ENCODE measurements around the gene COL13A1.

COL13A1 gene

DNA sequence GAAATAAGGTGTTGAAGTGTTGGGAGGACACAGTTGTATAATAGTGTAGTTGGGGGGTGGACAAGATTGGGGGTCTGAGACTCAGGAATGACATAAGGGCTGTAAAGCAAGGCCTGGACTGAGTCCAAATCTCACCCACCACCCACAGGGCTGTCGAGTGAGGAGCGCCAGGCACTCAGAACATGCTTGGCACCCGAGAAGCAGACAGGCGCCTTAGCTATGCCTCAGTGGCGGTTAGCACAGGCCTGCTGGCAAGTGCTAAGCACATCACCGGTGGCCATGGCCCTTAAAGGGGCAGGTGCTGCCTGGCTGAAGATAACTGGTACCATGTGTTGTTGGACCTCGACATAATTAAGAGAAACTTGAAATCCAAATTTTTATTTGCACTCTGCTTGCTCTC is 90.7 kb downstream of the COL13A1 start:
- DNase-seq, result no peak

DNA sequence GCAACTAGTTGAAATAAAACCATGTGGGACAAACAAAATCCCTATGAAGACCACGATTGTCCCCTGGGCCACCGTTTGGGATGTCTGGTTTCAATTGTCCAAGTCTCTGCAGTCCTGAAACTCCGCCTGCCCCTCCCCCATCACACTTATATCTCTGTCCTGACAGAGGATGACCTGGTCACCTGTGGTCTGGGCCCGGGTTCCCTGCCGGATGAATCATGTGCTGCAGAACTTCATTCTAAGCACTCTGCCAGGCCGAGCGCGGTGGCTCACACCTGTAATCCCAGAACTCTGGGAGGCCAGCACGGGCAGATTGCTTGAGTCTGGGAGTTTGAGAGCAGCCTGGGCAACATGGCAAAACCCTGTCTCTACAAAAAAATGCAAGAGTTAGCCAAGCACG is 91.1 kb downstream of the COL13A1 start:
- no peak for DNase-seq

DNA sequence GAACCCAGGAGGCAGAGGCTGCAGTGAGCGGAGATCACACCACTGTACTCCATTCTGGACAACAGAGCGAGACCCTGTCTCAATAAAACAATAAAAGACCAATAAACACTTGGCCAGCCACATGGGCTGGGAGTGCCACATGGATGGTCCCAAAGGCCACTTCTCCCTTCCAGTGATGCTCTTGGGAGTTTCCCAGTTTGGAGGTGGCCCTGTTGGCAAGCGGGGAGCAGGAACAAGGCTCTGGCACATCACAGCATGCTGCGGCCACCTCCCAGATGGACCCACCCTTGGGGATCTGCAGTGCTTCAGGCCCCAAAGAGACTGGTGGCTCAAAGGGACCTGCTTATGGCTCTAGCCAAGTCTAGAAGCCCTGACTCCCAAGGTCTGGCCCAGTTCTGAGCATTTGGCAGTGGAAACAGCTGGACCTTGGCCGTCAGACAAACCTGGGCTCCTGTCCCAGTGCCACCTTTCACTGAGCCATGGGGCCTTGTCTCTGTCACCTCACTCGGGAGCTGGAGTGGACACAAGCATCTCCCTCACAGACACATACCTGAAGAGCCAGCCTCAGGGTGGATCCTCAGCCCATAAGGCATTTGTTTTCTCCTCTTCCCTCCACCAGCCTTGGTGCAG is 91.7 kb downstream of the COL13A1 start:
- DNase-seq, result no peak

DNA sequence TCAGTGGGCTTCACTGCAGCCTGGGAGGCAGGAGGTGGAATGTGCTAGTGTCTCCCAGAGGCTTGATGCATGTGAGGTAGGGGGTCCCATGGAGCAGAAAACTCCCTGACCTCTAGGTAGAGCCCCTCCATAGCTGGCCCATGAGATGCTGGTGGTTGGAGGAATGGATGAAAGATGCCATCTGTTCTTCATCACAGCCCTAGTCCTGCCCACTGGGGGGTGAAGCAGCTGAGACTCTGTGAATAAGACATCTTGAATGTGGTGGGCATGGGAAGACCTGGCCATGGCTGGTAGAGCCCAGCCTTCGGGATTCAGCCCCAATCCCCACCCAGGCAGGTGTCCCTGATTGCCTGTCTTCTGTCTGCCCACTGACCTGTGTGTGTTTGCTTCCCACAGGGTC is 92.5 kb downstream of the COL13A1 start:
- DNase-seq, result no peak

DNA sequence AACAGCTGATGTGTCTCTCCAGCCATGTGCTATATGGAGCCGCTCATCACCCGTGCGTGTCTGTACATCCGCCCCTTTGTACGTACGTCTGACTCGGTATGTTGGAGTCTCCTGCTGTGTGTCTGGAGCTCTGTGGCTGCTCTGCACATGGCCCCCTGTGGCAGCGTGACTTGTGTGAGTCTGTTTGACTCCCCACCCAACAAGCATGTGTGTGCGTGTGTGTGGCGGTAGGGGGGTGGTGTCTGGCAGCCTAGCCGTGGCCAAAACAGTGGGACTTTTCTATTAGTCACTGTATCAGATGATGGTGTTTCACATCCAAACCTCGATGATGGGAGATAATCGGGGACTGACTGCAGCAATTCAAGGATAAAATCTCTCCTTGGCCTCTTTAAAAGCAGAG is 94.1 kb downstream of the COL13A1 start:
- DNase-seq, result no peak

DNA sequence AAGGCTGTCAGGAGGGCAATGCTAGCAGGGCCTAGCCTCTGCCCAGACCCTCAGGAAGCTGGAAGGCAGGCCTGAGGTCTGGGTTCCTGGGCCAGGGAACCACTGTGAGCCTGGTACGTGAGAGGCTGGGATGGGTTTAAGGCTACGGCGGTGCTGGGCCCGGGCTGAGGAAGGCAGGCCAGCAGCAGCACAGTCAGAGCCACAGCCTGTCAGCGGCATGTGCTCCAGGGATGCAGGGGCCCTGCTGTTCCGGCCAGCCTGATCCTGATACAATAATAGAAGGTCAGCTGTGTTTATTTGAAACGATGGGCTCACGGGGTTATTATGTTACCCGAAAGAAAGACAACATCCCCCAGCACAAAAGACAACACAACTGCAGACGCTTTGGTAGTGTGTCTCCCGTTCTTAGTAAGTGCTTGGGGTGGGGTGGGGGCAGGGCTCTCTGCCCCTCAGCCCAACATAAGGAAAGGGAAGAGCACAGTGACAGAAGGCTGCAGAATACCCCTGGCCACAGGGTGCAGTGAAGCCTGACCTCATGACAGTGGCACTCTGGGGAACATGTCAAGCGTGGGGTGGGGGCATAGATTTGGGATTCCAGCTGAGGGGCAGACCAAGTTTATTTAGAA is 95.0 kb downstream of the COL13A1 start:
- DNase-seq, result no peak

DNA sequence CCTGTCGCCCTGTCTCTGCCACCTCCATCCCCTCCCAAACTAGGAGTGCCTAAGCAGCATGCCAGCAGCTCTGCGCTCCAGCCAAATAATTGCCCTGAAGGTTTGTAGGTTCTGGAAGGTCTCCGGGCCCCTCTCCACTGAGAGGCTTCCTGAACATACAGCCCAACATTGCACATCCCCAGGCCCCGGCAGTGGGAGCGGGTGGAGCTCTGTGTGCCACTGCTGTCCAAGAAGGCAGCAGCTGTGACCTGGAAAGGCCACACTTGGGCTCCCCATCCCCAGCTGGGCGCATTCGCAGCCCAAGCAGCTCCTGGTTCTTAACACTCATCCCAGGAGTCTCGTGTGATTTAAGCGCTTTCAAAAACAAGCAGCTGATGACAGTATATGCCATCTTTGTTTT is 95.7 kb downstream of the COL13A1 start:
- no peak for DNase-seq

DNA sequence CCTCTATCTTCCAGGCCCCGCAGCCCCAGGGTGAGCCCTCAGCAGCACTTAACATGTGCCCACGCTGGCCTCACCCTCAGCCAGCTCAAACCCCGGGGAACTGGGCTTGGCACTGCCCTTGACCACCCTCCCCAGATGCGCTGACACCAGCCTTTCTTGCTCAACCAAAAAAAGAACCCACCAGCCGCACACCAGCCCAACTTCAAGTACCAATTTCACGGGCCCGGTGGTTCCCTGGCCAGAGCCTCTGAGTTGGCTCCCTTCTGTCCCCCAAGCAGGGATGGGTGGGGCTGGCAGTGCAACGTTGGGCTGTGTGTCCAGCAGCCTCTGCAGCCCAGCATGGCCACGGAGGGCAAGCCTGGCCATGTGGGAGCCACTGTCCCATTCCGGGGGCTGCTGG is 96.3 kb downstream of the COL13A1 start:
- no peak for DNase-seq

DNA sequence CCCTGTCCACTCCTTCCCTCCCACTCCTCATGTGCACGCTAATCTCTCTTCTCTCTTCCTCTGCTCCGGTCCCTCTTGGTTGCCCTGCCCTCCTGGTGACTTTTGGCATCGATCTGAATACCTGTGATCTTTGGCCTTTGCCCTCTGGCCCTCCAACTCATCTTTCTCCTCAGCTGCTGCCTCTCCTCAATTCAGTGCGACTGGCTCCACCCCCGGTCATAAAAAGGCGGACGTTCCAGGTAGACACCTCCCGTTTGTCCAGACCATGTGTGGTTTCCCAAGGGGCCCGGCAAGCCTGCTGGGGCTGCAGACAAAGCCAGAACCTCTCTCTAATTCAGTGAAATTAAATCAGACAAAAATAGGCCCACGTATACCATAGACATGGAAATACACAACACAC is 96.8 kb downstream of the COL13A1 start:
- DNase-seq, result no peak

DNA sequence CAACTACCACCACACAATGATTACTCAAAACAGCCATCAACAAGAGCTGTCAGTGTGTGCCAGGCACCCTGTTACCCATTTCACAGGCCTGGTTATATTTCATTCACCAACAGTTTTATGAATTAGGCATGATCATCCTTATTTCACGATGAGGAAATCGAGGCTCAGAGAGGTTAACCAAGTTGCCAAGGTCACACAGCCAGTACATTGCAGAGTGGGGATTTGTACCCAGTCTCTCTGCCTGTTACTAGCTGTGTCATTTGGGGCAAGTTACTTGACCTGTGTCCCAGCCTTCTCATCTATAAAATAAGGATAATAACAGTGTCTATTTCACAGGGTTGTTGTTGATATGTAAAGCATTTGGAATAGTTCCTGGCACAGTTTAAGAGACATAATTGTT is 97.2 kb downstream of the COL13A1 start:
- no peak for DNase-seq

DNA sequence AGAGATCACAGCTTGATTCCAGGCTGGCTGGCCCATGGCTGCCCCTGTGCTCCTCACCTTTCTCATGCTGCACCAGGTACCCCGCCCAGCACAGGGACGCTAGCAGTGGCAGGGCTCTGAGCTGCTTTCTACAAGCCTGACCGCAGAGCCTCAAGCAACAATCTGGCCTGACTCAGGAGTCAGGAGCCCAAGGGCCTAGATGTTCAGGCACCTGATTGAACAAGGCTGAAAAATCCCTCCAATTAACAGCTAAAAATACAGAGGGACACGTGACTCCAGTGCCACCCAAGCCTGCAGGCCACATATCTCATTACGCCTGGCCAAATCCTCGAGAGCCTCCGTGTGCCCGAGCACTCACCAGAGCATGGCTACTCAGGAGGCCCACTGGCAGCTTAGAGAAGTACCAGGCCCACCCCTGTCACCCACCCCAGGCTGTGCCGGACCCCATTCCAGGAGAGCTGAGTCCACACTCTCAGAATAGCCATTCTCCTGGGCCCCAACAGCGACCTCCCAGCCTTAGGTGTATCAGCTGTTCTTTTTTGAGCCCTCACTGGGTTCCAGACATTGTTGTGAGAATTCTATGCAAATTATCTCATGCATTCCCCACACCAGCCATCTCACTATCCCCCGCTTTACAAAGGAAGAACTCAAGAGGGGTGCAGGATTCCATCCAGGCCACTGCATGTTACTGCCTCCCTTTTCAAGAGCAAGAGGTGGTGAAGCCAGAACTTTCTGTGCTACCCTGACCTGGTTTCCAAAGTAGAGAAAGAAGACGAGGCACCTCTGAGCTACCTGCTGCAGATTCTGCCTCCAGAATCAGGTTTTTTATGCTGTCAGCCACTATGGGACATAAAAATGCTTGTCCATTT is 98.3 kb downstream of the COL13A1 start:
- no peak for DNase-seq

DNA sequence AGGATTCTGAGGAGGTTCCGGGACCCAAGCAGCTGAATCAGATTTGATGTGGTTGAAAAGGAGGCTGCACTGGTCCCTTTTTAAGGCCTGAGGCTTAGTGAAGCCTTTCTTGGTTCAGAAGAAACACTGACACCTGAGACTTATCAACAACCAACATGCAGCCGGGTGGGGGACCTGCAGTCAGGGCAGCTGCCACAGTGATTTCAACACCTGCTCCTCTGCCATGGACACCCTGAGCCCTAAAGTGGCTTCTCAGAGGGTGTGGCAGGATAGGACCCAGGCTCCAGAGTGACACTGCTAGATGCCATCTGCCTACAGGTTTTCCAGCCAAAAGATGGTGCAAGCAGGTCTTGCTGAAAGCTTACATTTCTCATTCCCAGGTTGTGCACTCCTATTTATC is 99.3 kb downstream of the COL13A1 start:
- DNase-seq, result no peak

DNA sequence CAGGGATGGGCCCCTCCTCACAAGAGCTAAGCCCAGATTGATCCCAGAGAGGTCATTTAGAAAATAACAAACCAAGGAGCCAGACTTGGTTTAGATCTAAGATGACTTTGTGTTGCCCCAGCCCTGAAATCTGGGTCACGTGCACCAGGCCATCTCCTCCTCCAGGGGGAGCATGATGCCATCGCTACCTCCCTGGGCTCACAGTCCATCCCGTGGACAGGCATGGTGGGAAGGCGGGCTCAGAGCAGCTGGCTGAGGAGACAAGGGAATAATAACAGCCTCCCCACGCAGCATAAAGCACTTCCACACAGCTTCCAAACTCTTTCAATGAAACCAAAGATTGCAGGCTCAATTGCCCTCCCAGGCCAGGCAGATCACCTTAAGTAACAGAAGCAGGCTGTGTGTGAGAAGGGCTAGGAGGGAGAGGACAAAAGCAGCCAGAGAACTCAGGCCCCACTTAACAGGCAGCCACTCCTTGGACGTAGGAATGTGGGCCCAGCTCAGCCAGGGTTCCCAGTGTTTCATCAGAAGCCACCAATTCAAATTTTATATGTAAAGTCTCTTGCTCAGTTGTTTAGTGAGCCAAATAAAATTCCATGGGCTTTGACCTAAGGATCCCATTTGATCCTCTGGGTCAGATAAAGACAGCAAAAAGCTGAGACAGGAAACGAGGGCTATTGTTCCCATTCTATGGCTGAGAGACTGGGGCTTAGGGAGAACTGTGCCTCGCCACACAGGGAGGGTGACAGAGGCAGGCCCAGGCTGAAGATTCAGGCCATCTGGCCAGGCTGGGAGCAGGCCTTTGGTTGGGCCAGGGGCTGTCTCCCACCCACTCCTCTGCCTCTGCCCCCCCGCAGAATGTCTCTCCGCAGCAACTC is 100.2 kb downstream of the COL13A1 start:
- DNase-seq, result no peak

DNA sequence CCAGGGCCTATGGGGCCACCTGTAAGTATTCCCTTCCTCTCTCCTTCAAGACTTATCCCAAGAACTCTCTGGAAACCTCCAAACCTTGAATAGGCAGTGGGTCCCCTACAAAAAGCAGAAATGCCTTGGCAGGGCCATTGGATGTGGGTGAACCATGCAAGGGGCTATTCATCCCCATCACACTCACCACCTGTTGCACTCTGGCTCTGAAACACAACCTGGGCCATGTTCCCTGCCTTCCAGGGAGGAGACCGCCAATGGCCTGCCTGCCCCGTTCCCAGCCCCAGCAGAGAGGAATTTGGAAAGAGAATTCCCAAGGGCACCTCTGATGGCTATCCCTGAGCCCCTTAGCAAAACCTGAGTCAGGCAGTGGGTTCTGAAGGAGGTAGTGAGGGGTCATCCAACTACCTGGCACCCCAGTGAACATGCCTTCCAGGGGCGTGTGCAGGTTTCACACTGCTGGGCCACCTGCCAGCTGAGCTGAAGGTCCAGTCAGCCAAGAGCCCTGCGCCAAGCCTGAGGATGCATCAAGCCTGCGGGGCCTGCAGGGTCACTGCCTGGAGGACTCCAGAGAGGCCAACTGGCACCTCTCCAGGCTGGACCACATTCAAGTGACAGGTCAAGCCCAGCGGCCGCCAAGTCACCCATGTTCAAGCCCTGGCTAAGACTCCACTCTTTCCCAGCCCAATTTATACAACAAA is 101.3 kb downstream of the COL13A1 start:
- no peak for DNase-seq

DNA sequence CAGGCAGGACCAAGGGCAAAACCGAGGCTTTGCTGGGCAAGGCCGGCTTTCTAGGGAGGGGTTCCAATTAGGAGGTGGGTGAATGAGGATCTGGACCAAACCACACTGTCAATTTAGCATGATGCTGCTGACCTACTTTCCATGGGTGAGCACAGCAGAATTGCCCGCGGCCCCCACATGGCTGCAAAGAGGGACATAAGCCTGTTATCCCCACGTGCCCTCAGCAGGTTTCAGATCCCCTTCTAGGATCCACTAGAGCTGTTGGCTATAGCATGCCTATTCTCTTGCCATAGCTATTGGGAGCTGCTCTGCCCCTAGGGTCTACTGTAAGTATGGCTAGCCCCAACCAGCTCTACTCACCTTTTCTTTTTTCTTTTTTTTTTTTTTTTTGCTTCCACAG is 102.8 kb downstream of the COL13A1 start:
- no peak for DNase-seq

DNA sequence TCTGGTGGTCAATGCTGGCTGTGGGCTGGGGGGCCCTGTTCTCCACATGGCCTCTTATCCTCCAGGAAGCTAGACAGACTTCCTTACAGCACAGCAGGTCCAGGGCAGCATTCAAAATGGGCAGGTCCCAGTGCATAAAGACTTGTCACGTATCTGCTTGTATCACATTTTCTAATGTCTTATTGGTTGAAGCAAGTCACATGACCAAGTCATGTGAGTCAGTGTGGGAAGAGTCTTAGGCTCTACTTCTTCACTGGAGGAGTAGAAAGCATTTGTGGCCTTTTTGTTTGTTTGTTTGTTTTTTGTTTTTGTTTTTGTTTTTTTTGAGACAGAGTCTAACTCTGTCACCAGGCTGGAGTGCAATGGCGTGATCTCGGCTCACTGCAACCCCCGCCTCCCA is 104.7 kb downstream of the COL13A1 start:
- DNase-seq, result no peak

DNA sequence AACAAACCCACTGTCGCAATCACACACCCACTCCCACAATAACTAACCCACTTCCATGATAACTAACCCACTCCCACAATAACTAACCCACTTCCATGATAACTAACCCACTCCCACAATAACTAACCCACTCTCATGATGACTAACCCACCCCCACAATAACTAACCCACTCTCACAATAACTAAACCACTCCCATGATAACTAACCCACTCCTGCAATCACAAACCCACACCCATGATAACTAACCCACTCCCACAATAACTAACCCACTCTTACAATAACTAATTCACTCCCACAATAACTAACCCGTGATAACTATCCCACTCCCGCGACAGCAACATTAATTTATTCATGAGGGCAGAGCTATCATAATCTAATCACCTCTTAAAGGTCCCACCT is 105.8 kb downstream of the COL13A1 start:
- DNase-seq, result no peak

DNA sequence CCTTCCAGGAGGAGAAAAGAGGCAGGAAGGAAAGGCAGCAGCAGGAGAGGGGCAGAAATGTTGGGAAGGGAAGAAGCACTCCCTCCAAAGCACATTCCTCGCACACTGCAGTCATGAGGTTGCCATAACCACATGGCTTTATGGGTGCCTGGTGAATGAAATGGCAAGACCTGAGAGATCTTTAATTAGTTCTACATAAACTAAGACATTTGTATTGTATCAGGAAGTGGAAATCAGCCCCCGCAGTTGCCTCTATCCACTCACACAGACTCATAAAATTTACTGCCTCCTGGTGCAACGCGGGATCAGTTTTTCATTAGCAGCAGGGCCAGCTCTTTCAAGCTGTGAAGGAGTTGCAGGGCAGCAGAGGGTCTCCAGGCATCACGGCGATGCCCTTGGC is 106.4 kb downstream of the COL13A1 start:
- DNase-seq, result no peak

DNA sequence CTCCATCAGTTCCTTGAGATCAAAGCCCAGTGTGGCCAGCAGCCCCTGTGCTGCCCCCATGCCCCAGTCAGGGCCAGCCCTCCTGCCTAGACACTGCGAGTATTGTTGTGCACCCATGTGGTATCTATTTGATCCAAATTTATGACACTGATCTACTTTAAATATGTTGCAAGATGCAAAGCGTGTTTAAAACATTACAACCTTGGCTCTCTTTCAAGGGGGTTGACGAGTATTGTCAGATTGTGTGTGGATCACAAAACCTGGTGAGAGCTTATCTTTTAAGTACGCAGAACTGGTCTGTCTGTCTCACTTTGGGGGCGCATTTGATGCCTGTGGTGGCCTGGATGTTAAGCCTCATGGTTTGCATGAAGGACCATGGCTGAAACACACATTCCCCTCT is 108.9 kb downstream of the COL13A1 start:
- no peak for DNase-seq

DNA sequence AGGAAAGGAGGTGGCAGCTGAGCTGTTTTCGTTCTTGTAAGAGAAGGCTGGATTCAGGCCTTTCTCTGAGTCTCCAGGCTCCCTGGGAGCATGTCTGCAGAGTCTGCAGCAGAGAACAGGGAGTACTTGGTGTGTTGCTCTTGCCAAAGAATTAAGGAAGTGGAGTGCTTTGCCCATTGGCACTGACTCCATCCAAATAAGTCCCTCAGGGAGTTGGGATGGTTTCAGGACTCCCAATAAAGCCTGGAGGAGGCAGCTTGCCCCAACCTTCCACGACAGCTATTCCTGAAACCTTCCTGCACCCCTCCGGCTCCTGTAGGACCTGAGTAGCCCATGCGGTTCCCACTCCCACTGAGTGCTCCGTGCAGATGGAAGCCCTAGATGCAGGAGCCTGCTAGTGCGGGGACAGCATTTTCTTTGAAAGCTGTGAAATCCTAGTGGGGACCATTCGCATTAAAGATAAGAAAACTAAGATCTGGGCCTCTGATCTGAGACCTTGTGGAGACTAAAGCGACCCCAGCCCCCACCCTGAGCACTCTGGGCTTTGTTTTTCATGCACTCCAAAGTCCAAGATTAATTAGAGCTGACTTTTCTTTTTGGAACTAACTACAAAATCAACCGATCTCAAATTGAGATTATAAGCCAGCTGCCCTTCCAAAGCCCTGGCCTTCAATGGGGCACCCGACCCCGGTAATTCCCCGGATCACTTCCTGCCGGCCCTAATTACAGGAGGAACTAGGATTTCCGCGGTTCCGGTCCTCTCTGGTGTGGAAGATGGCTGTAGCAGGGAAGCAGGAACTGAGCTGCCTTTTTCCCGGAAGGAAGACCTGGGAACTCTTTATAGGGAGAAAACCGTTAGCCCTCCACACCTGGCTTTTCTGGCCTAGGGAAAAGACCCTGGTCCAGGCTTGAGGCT is 110.2 kb downstream of the COL13A1 start:
- no peak for DNase-seq

DNA sequence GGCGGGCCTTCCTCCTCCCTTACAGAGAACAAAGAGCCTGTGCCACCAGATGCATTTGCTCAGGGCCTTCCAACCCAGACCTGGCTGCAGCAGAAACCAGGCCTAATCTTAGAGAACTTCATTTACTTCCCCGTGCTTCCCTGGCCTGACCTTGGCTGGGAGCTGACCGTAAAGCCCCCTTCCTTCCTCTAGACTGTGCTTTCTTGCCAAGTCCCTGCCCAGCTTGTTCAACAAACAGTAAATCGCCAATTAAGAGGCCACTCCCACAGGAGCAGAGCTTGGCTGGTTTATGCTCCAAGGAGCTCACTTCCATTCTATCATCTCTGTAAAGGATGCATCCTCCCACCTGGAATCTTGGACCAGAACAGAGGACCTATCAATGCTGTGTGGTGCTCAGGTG is 110.9 kb downstream of the COL13A1 start:
- DNase-seq, result no peak

Measured in SIG-M5 (cell line).